Retinal pigment epithelial cell (primary cell): ENCODE data around the gene FSTL4.

ENCODE experiments used
- DNase-seq: peaks from one replicate; pipeline ENCODE4 v3.0.0-alpha.2; 2010; ENCODE audit warnings: low read depth
- H3K4me3 ChIP-seq: 2 replicates; pipeline ENCODE4 v1.5.1; 2011; ENCODE audit warnings: mild to moderate bottlenecking, low read length, control low read depth, moderate library complexity
- CTCF ChIP-seq: conservative IDR thresholded peaks from 2 replicates; pipeline ENCODE4 v1.5.1; 2011; ENCODE audit warnings: low read depth, low read length, control low read depth, inconsistent platforms

Gene FSTL4

GRCh38 chr5:133309166-133309795 is 303.1 kb downstream of the FSTL4 start:
- DNase-seq = no peak
- no peak for TF ChIP-seq CTCF
- no peak overlapping the region for H3K4me3 ChIP-seq

GRCh38 chr5:133307275-133307674 is 305.1 kb downstream of the FSTL4 start:
- H3K4me3 ChIP-seq = no peak overlapping the region
- TF ChIP-seq CTCF = no peak
- no peak for DNase-seq

GRCh38 chr5:133304707-133305216 is 307.6 kb downstream of the FSTL4 start:
- no peak for TF ChIP-seq CTCF
- no peak for DNase-seq
- H3K4me3 ChIP-seq = no peak overlapping the region

GRCh38 chr5:133304178-133304577 is 308.2 kb downstream of the FSTL4 start:
- no peak for TF ChIP-seq CTCF
- H3K4me3 ChIP-seq = no peak overlapping the region
- no peak for DNase-seq

GRCh38 chr5:133303298-133303697 is 309.0 kb downstream of the FSTL4 start:
- H3K4me3 ChIP-seq = no peak overlapping the region
- DNase-seq = no peak
- TF ChIP-seq CTCF = no peak

- no peak overlapping the region for H3K4me3 ChIP-seq
- no peak for DNase-seq
- TF ChIP-seq CTCF = no peak
Observed at GRCh38 chr5:133299728-133300127, 312.6 kb downstream of the FSTL4 start.

GRCh38 chr5:133299021-133299420 is 313.3 kb downstream of the FSTL4 start:
- no peak overlapping the region for H3K4me3 ChIP-seq
- DNase-seq = no peak
- no peak for TF ChIP-seq CTCF
